BLaER1 (cell line): ENCODE results near the gene FBXL5.

ENCODE experiments used
- H3K27ac ChIP-seq: shearing (Covaris generic); formaldehyde crosslinking; 2 replicates; pipeline ENCODE4 v1.8.1; 2022
- H3K27me3 ChIP-seq: shearing (Covaris generic); formaldehyde crosslinking; 2 replicates; pipeline ENCODE4 v1.8.1; 2022
- H3K36me3 ChIP-seq: shearing (Covaris generic); formaldehyde crosslinking; 2 replicates; pipeline ENCODE4 v1.8.1; 2022
- H3K4me1 ChIP-seq: shearing (Covaris generic); formaldehyde crosslinking; 2 replicates; pipeline ENCODE4 v1.8.1; 2022
- H3K4me2 ChIP-seq: shearing (Covaris generic); formaldehyde crosslinking; 2 replicates; pipeline ENCODE4 v1.8.1; 2022
- H3K4me3 ChIP-seq: shearing (Covaris generic); formaldehyde crosslinking; 2 replicates; pipeline ENCODE4 v1.8.1; 2022
- H3K9ac ChIP-seq: shearing (Covaris generic); formaldehyde crosslinking; 2 replicates; pipeline ENCODE4 v1.8.1; 2022
- H3K9me3 ChIP-seq: shearing (Covaris generic); formaldehyde crosslinking; 2 replicates; pipeline ENCODE4 v1.8.1; 2022
- H4K20me1 ChIP-seq: shearing (Covaris generic); formaldehyde crosslinking; 2 replicates; pipeline ENCODE4 v1.8.1; 2022
- Cebpa-rat ChIP-seq: shearing (Covaris generic); IDR thresholded peaks from 2 replicates; pipeline ENCODE4 v1.8.1; 2022

The FBXL5 gene

GRCh38 chr4:15612136-15612535, 43.0 kb downstream of the FBXL5 start:
- Histone ChIP-seq H4K20me1 (peaks cover 30% of the 10 kb centered on the region), H3K36me3 (peaks cover 56% of the 10 kb centered on the region), H3K4me1 (peaks cover 11% of the 10 kb centered on the region; the same call in 1 of the 2 replicates), H3K4me3 (no peak overlapping the region), H3K9ac (no peak overlapping the region), H3K4me2 (no peak overlapping the region), H3K27me3 (no peaks in the 10 kb centered on the region), H3K27ac (no peak overlapping the region), H3K9me3 (peaks cover 31% of the 10 kb centered on the region)
- TF ChIP-seq Cebpa-rat, result no peak

DNA sequence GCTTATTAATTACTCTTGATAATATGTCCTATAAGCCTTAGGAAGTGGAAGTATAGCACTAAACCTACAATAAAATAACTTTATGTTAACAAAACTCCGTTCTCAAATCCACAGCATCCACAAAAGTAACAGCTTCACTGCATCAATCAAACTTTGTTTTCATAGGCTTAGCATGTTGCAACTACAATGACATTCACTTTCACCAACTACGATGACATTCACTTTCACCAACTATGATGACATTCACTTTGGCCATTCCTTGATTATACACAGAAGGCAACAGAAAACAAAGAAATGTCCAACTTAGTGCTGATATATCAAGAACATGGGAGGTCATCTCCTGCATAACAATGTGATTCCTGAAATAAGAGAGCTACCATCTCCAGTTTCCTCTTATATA, 44.3 kb downstream of the FBXL5 start:
- no peaks in the 10 kb centered on the region for H3K27me3 ChIP-seq
- H4K20me1 ChIP-seq, result peaks cover 25% of the 10 kb centered on the region
- H3K9me3 ChIP-seq, result peaks cover 19% of the 10 kb centered on the region
- no peak overlapping the region for H3K4me2 ChIP-seq
- H3K4me1 ChIP-seq, result peaks cover 11% of the 10 kb centered on the region; the same call in 1 of the 2 replicates
- H3K36me3 ChIP-seq, result peaks cover 51% of the 10 kb centered on the region
- no peak overlapping the region for H3K27ac ChIP-seq
- TF ChIP-seq Cebpa-rat, result no peak
- H3K4me3 ChIP-seq, result no peak overlapping the region
- no peak overlapping the region for H3K9ac ChIP-seq

DNA sequence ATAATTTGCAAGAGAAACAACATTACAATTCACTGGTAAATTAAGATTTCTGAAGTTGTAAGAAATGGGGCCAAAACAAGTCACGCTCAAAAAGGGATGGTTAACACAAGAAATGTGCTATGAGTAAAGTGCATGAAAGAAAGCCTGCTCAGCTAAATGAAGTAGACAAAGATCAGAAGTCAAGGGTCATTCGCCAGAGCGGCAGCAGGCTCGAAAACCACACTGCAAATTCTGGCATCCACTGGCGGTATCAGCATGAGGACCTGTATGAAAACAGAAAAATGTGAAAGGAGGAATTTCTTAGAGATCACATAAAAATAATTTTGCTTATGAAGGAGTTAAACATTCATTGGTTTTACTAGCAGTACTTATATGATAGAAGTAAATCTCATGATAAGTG, 49.6 kb downstream of the FBXL5 start:
- peaks cover 26% of the 10 kb centered on the region for H3K9me3 ChIP-seq

DNA sequence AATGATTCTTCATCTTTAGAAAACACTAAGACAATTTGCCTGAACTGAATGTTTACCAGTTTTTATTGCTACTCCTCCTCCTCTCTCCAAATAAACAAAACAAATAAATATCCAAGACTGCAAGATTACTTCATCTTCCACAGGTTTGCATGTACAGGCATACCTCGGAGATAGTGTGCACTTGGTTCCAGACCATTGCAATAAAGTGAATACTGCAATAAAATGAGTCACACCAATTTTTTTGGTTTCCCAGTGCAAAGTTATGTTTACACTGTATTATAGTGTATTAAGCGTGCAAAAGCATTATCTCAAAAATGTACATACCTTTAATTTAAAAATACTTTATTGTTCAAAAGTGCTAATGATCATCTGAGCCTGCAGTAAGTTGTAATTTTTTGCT, 53.3 kb downstream of the FBXL5 start:
- no peak overlapping the region for H3K27ac ChIP-seq
- no peak for TF ChIP-seq Cebpa-rat
- H3K27me3 ChIP-seq, result no peaks in the 10 kb centered on the region
- no peak overlapping the region for H3K4me3 ChIP-seq
- no peak overlapping the region for H3K9ac ChIP-seq
- H4K20me1 ChIP-seq, result no peaks in the 10 kb centered on the region
- no peaks in the 10 kb centered on the region for H3K4me1 ChIP-seq
- peaks cover 57% of the 10 kb centered on the region for H3K36me3 ChIP-seq
- no peak overlapping the region for H3K4me2 ChIP-seq
- peaks cover 26% of the 10 kb centered on the region for H3K9me3 ChIP-seq

More for the DNA sequence above, 49.6 kb downstream of the FBXL5 start:
- TF ChIP-seq Cebpa-rat, result no peak
- Histone ChIP-seq H3K36me3 (peaks cover 55% of the 10 kb centered on the region), H3K4me2 (no peak overlapping the region), H3K27me3 (no peaks in the 10 kb centered on the region), H3K4me3 (no peak overlapping the region), H3K4me1 (no peaks in the 10 kb centered on the region), H3K9ac (no peak overlapping the region), H4K20me1 (no peaks in the 10 kb centered on the region), H3K27ac (no peak overlapping the region)

- H3K4me1 ChIP-seq, result no peaks in the 10 kb centered on the region
- H3K27ac ChIP-seq, result no peak overlapping the region
- H3K4me2 ChIP-seq, result no peak overlapping the region
- no peak overlapping the region for H3K4me3 ChIP-seq
- H3K9ac ChIP-seq, result no peak overlapping the region
- H3K36me3 ChIP-seq, result peaks cover 45% of the 10 kb centered on the region
- no peak for TF ChIP-seq Cebpa-rat
- no peaks in the 10 kb centered on the region for H4K20me1 ChIP-seq
- no peaks in the 10 kb centered on the region for H3K27me3 ChIP-seq
- H3K9me3 ChIP-seq, result peaks cover 26% of the 10 kb centered on the region
Measured at GRCh38 chr4:15600176-15600575, 55.0 kb downstream of the FBXL5 start.

GRCh38 chr4:15598644-15599043, 56.5 kb downstream of the FBXL5 start:
- Histone ChIP-seq H3K9me3 (peaks cover 11% of the 10 kb centered on the region), H3K9ac (no peak overlapping the region), H3K4me1 (no peaks in the 10 kb centered on the region), H4K20me1 (no peaks in the 10 kb centered on the region), H3K4me3 (no peak overlapping the region), H3K4me2 (no peak overlapping the region), H3K36me3 (peaks cover 30% of the 10 kb centered on the region), H3K27me3 (no peaks in the 10 kb centered on the region), H3K27ac (no peak overlapping the region)
- no peak for TF ChIP-seq Cebpa-rat

DNA sequence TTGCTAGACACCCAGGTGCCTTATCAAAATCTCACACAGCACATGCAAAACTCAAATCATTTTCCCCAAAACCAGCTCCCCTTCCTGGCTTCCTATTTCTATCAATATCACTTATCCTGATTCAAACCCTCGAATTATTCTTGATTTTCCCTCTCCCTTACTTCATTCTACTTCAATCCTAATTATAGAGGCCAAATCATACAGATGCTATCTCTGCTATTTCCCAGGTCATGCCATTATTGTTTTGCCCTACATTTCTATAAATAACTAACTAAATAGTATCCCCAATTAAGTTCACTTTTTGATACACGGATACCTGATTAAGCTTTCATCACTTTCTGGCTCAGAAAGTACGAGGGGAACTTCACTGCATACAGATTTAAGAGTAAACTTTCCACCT, 62.4 kb downstream of the FBXL5 start:
- no peak overlapping the region for H3K4me2 ChIP-seq

DNA sequence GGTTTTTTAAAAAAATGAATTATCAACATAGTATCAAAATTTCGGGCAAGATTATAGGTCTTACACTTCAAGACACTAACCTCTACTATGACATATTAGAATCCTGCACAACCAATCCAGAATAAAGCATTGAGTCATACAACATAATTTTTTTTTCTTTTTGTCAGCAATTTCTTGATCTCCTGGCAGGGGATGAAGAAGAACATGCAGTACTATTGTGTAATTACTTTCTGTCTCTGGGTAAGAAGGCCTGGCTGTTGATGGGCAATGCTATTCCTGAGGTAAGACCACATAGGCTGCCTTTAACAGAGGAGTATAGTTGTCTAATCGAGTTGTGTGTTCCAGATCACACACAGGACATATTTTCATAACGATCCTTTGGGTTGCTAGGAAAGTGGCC, 67.5 kb downstream of the FBXL5 start:
- no peak for TF ChIP-seq Cebpa-rat
- H3K4me1 ChIP-seq, result no peaks in the 10 kb centered on the region
- H3K36me3 ChIP-seq, result peaks cover 9% of the 10 kb centered on the region; the same call in 1 of the 2 replicates
- no peaks in the 10 kb centered on the region for H3K27me3 ChIP-seq
- H3K9me3 ChIP-seq, result no peaks in the 10 kb centered on the region
- no peak overlapping the region for H3K4me3 ChIP-seq
- no peak overlapping the region for H3K9ac ChIP-seq
- H3K27ac ChIP-seq, result no peak overlapping the region
- H4K20me1 ChIP-seq, result no peaks in the 10 kb centered on the region
- no peak overlapping the region for H3K4me2 ChIP-seq

More for the DNA sequence above, 62.4 kb downstream of the FBXL5 start:
- H3K9ac ChIP-seq, result no peak overlapping the region
- H3K4me3 ChIP-seq, result no peak overlapping the region
- H3K27ac ChIP-seq, result no peak overlapping the region
- no peak for TF ChIP-seq Cebpa-rat
- no peaks in the 10 kb centered on the region for H3K4me1 ChIP-seq
- no peaks in the 10 kb centered on the region for H4K20me1 ChIP-seq
- peaks cover 3% of the 10 kb centered on the region; the same call in 1 of the 2 replicates for H3K36me3 ChIP-seq
- H3K27me3 ChIP-seq, result no peaks in the 10 kb centered on the region
- no peaks in the 10 kb centered on the region for H3K9me3 ChIP-seq

GRCh38 chr4:15586066-15586465, 69.1 kb downstream of the FBXL5 start:
- Histone ChIP-seq H3K9ac (no peak overlapping the region), H3K27ac (no peak overlapping the region), H3K4me2 (no peak overlapping the region), H3K36me3 (peaks cover 9% of the 10 kb centered on the region; the same call in 1 of the 2 replicates), H3K27me3 (no peaks in the 10 kb centered on the region), H3K4me3 (no peak overlapping the region), H4K20me1 (no peaks in the 10 kb centered on the region), H3K4me1 (no peaks in the 10 kb centered on the region), H3K9me3 (no peaks in the 10 kb centered on the region)
- TF ChIP-seq Cebpa-rat, result no peak

- Histone ChIP-seq H3K36me3 (peaks cover 9% of the 10 kb centered on the region; the same call in 1 of the 2 replicates), H4K20me1 (no peaks in the 10 kb centered on the region), H3K4me1 (no peaks in the 10 kb centered on the region), H3K27me3 (no peaks in the 10 kb centered on the region), H3K9ac (no peak overlapping the region), H3K4me3 (no peak overlapping the region), H3K9me3 (no peaks in the 10 kb centered on the region), H3K4me2 (no peak overlapping the region), H3K27ac (no peak overlapping the region)
- no peak for TF ChIP-seq Cebpa-rat
Measured at GRCh38 chr4:15585331-15585730, 69.8 kb downstream of the FBXL5 start.

DNA sequence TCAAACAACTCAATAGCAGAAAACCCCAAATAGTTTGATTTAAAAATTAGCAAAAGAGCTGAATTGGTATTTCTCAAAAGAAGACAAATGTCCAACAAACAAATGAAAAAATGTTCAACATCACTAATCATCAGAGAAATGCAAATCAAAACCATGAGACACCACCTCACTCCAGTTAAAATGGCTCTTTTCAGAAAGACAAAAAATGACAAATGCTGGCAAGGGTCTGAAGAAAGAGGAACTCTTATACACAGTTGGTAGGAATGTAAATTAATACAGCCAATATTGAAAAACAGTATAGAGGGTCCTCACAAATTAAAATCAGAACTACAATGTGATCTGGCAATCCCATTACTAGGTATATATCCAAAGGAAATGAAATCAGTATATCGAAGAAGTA, 70.4 kb downstream of the FBXL5 start:
- H3K27ac ChIP-seq, result no peak overlapping the region

More for the DNA sequence above, 70.4 kb downstream of the FBXL5 start:
- Histone ChIP-seq H3K9ac (no peak overlapping the region), H3K4me1 (no peaks in the 10 kb centered on the region), H3K4me2 (no peak overlapping the region), H4K20me1 (no peaks in the 10 kb centered on the region), H3K36me3 (peaks cover 9% of the 10 kb centered on the region; the same call in 1 of the 2 replicates), H3K4me3 (no peak overlapping the region), H3K27me3 (no peaks in the 10 kb centered on the region), H3K9me3 (no peaks in the 10 kb centered on the region)
- TF ChIP-seq Cebpa-rat, result no peak
